GM13976 (cell line): ENCODE results near the gene DRC1.

Experiments used
- DNase-seq: peaks from one replicate; pipeline ENCODE4 v3.0.0; 2012; ENCODE audit warnings: low spot score
- CTCF ChIP-seq: IDR thresholded peaks from 2 replicates; pipeline ENCODE4 v1.5.1; 2012; ENCODE audit warnings: borderline replicate concordance, mild to moderate bottlenecking; ENCODE audit not compliant: insufficient read depth; ENCODE audit errors: extremely low read depth, missing control alignments, control extremely low read depth
- in situ Hi-C: fragments of 300-500 bp; cut with MboI; formaldehyde crosslinking; loops from one replicate; pipeline ENCODE4 v1.12.0; 2022; ENCODE audit warnings: low sequenced_read_pairs, mixed read lengths, inconsistent platforms; ENCODE audit not compliant: unreplicated experiment

The DRC1 gene

GRCh38 chr2:26506279-26506678, 104.6 kb downstream of the DRC1 start:
- in situ Hi-C loops = no loop called here
- no peak for DNase-seq
- TF ChIP-seq CTCF = no peak
